K562 (cell line): ENCODE measurements around the gene DIP2C.

Experiments
- CEBPB ChIP-seq: fragments of 450-650 bp; IDR thresholded peaks from 2 replicates; pipeline ENCODE4 v1.6.1; 2016; ENCODE audit warnings: missing genetic modification characterization, missing compliant biosample characterization
- EGR1 ChIP-seq: fragments of 450-650 bp; conservative IDR thresholded peaks from 2 replicates; pipeline ENCODE4 v1.6.1; 2017; ENCODE audit warnings: mild to moderate bottlenecking
- POLR2A ChIP-seq: fragments of 450-650 bp; conservative IDR thresholded peaks from 2 replicates; pipeline ENCODE4 v1.6.1; 2016
- RBM15 ChIP-seq: fragments of 200-400 bp; formaldehyde crosslinking; IDR thresholded peaks from 2 replicates; pipeline ENCODE4 v1.6.1; 2018; ENCODE audit warnings: mild to moderate bottlenecking, low read length, moderate library complexity; ENCODE audit not compliant: insufficient read depth
- SIRT6 ChIP-seq: IDR thresholded peaks from one replicate; pipeline ENCODE4 v1.6.1; 2012; ENCODE audit warnings: low read depth, mild to moderate bottlenecking, control low read depth, inconsistent platforms, low read length, moderate library complexity
- TF ChIP-seq, protein P1 (sequence below), 3 experiments: IDR thresholded peaks in 2 of 3; conservative IDR thresholded peaks in 1 of 3; 2 replicates each; pipeline ENCODE4 v1.5.1; 2011 to 2012; ENCODE audit warnings: low read length in 3 of 3, mild to moderate bottlenecking in 3 of 3, control low read depth in 2 of 3, improper control_type of control experiment in 1 of 3, inconsistent platforms in 1 of 3, low read depth in 1 of 3, mixed read lengths in 1 of 3, moderate library complexity in 1 of 3; ENCODE audit not compliant: insufficient read depth in 2 of 3

DNA sequence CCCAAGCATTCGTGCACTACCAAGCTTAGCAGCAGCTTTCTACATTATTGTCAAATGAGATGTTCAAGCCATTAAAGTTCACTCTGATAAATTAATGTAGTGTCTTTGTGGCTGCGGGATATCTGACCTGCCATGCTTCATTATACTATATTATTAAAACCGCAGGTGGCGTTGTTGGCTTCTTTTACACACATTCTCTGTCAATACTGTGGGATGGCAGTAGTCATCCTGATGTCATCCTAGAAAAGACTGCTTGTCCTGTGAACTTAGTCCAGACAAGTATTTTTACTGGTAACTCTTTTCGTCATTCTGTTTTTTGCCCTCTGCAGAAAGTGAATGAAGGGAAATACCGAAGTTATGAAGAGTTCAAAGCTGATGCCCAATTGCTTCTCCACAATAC lies 450.4 kb downstream of the DIP2C start:
- TF ChIP-seq SIRT6 (no peak), CEBPB (tag) (no peak), EGR1 (no peak), POLR2A (no peak), RBM15 (no peak)
- TF ChIP-seq, protein P1, sequence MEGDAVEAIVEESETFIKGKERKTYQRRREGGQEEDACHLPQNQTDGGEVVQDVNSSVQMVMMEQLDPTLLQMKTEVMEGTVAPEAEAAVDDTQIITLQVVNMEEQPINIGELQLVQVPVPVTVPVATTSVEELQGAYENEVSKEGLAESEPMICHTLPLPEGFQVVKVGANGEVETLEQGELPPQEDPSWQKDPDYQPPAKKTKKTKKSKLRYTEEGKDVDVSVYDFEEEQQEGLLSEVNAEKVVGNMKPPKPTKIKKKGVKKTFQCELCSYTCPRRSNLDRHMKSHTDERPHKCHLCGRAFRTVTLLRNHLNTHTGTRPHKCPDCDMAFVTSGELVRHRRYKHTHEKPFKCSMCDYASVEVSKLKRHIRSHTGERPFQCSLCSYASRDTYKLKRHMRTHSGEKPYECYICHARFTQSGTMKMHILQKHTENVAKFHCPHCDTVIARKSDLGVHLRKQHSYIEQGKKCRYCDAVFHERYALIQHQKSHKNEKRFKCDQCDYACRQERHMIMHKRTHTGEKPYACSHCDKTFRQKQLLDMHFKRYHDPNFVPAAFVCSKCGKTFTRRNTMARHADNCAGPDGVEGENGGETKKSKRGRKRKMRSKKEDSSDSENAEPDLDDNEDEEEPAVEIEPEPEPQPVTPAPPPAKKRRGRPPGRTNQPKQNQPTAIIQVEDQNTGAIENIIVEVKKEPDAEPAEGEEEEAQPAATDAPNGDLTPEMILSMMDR (IDR thresholded peaks at IDR 0.05 in 2 of 3, conservative IDR thresholded peaks at IDR 0.05 in 1 of 3; ENCODE audit: insufficient read depth in 2 of 3, low read depth in 1 of 3, low read length in 3 of 3): no peak
